ENCODE measurements around the gene RIPPLY2.
"Not testable (repeated sequence)": the region's sequence is repeated elsewhere in the genome, so short reads cannot be mapped to it uniquely, and the experiment has no call there.

The RIPPLY2 gene

DNA sequence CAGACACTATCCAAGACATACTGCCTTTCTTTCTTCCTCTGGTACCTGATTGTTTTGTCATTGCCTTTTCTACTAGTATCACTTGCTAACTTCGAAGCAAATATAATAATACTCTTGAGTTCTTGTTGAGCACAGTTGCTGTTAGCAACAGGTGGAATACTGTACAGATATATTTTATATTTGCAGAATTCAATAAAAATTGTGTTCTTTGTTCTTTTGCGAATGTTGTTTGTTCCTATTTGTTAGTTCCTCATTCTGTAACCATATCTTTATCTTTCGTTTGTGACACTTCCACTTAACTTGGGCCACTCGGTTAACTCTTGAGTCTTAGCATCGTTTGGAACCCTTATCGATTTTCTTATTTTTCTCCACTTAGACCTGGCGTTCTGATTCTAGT is 7.2 kb downstream of the RIPPLY2 start:
- DNase-seq (ENCODE audit: low spot score), result no peak

DNA sequence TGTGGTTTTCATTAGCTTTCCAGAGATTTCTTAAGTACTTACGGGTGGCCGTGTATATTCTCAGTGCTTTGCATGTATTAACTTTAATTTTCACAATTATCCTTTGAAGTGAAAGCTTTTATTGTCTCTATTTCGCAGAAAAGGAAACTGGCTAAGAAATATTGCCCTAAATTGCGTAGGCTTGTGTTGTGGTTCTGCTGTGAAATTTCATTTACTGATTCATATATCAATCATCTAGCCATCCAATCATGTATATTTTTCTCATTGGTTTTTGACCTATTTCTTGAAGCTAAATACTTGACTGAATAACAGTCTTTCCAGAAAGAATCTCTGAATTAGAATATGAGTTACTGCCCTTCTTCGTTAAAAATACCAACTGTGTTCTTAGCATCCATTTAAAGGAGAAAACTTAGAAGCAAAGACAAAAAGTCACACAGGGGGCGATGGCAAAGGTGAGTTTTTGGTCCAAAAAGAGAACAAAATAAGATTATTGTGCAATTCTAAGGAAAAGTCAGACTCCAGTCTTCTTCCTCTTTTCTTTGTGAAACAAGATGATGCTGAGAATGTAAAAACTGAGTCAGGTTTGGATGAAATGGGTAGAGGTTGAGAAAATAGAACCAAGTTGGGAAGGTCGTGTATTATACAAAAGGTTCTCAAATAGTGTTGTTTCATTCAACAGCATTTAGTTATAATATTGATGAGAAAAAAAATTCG is 7.8 kb downstream of the RIPPLY2 start:
- no peak for DNase-seq (ENCODE audit: low spot score)

- no peak for DNase-seq (ENCODE audit: low spot score)
These were observed 9.8 kb downstream of the RIPPLY2 start for GRCh38 chr6:83862776-83863471.

- no peak for DNase-seq (ENCODE audit: low spot score)
These were observed 13.9 kb downstream of the RIPPLY2 start for GRCh38 chr6:83867043-83867442.

GRCh38 chr6:83867527-83868161 is 14.5 kb downstream of the RIPPLY2 start:
- peak; percentile 69 for DNase-seq (ENCODE audit: low spot score)

- no peak for DNase-seq (ENCODE audit: low spot score)
These were observed 15.5 kb downstream of the RIPPLY2 start for GRCh38 chr6:83868639-83869038.

- no peak for DNase-seq (ENCODE audit: low spot score)
These were observed 17.5 kb downstream of the RIPPLY2 start for GRCh38 chr6:83870649-83871048.

GRCh38 chr6:83872386-83873118 is 19.4 kb downstream of the RIPPLY2 start:
- DNase-seq (ENCODE audit: low spot score), result peak; percentile 50

DNA sequence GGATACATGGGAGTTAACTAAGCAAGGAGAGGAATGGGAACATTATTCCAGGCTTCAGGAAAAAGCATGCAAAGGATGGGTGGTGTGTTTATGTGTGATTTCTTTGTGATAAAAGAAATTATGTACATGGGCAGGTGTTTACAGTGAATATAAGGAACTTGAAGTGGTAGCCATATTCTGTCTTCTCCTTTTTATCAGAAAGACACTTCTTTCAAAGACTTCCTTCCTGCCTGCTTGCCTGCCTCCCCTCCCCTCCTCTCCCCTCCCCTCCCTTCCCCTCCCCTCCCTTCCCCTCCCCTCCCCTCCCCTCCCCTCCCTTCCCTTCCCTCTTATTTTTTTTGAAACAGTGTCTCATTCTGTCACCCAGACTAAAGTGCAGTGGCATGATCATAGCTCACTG is 20.7 kb downstream of the RIPPLY2 start:
- no peak for DNase-seq (ENCODE audit: low spot score)

- DNase-seq (ENCODE audit: low spot score), result no peak
These were observed 22.7 kb downstream of the RIPPLY2 start for GRCh38 chr6:83875843-83876242.

DNA sequence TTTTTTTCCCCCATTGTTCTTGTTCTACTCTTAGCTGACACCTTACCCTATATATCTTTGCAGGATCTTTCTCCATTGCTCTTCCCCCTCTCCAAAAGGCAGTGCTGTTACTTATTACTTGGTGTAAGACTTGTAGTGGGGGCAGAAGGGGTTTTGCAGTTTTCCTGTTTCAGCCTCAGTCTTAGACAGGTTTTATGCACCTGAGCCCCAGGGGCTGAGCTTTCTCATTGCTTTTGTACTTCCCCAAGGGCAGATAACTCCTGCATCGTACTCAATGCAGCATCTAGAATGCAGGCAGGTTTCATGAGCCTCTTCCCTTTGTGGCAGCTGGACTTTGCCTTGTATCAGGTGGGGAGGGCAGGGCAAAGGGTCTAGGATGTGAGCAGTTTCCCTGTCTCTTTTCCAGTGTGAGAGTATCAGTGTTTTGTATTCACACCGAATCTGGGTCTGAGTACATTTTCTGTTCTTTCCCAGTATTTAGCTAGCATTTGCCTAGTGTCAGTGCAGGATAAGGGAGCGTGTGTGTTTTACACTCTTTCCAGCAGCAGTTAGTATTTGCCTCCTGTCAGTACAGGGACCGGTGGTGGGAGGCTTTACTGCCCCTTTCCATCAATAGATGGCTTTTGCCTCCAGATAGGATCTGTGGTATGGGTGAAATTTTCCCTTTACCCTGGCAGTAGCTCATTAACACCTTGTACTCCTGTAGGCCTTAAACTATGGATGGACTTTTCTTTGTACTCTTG is 25.9 kb downstream of the RIPPLY2 start:
- no peak for DNase-seq (ENCODE audit: low spot score)

DNA sequence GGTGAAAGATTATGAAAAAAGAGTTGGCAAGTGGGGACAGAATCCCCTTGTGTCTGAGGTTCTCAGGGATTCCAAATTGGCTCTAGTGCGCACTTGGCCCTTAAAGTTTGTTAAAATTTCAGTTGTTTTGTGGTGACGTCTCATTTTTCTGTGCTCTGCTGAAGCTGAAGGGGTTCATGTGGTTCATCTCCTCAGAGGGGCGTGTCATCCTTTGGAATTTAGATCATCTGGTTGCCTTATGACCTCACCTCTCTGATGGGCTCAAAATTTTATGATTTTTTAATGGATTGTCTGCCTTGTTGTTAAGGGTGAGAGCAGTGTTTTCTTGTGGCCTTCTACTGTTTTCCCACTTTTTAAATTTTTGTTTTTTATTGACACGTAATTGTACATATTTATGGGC is 26.6 kb downstream of the RIPPLY2 start:
- DNase-seq (ENCODE audit: low spot score), result no peak

GRCh38 chr6:83883240-83883639 is 30.1 kb downstream of the RIPPLY2 start:
- DNase-seq (ENCODE audit: low spot score), result no peak

GRCh38 chr6:83884523-83884922 is 31.4 kb downstream of the RIPPLY2 start:
- peak; percentile 26 for DNase-seq (ENCODE audit: low spot score)

- DNase-seq (ENCODE audit: low spot score), result no peak
These were observed 32.8 kb downstream of the RIPPLY2 start for GRCh38 chr6:83885984-83886383.

GRCh38 chr6:83889621-83890020 is 36.5 kb downstream of the RIPPLY2 start:
- DNase-seq (ENCODE audit: low spot score), result no peak

DNA sequence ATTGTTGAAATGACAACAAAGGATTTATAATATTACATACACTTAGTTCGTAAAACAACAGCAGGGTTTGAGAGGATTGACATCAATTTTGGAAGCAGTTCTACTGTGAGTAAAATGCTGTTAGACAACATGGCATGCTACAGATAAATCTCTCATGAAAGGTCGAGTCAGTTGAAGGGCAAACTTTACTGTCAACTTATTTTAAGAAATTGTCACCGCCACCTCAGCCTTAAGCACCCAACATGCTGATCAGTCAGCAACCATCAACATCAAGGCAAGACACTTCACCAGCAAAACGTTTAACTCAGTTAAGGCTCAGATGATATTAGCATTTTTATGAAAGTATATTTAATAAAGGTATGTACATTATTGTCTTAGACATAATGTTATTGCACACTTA is 37.4 kb downstream of the RIPPLY2 start:
- no peak for DNase-seq (ENCODE audit: low spot score)

GRCh38 chr6:83891586-83891985 is 38.4 kb downstream of the RIPPLY2 start:
- DNase-seq (ENCODE audit: low spot score), result no peak

DNA sequence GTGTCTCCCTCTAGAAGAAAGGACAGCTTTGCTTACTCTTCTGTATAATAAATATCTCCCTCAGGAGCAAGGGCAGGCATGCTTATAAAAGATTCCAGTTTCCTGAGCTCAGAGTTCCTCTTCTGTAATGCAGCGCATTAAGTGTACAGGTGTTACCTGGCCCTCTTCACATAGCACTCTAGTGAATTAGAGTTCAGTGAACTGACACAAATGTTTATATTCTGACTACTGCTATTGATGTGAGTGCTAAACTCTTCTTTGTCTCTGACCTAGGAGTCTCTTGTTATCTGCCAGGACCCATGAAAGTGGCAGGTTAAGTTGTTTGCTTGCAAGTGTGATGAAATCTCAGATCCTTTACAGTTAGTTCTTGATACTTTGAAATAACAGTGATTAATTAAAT is 39.9 kb downstream of the RIPPLY2 start:
- no peak for DNase-seq (ENCODE audit: low spot score)

GRCh38 chr6:83897094-83897493 is 43.9 kb downstream of the RIPPLY2 start:
- not testable (repeated sequence) for DNase-seq (ENCODE audit: low spot score)

DNA sequence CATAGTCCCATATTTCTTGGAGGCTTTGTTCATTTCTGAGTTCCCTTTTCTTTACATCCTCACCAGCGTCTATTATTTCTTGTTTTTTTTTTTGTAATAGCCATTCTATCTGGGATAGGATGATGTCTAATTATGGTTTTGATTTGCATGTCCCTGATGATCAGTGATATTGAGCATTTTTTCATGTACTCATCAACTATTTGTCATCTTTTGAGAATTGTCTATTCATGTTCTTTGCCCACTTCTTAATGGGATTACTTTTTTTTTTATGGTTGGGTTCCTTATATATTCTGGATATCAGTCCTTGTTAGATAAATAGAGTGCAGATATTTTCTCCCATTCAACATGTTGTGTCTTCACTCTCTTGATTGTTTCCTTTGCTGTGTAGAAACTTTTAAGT is 48.5 kb downstream of the RIPPLY2 start:
- no peak for DNase-seq (ENCODE audit: low spot score)

GRCh38 chr6:83904395-83904794 is 51.2 kb downstream of the RIPPLY2 start:
- no peak for DNase-seq (ENCODE audit: low spot score)
